Uterus (tissue), 2 donors: ENCODE data around the gene OBSCN.

Source experiments
- CTCF ChIP-seq, 4 experiments: fragments of 200-600 bp in 2 of 4; fragments of 450-650 bp in 2 of 4; sonication (generic) in 2 of 4; IDR thresholded peaks; one replicate each; pipeline ENCODE4 v1.5.1; 2016 to 2019; ENCODE audit warnings: antibody characterized with exemption in 4 of 4, mild to moderate bottlenecking in 2 of 4, moderate library complexity in 1 of 4
- POLR2A ChIP-seq, 2 donors: fragments of 450-650 bp; IDR thresholded peaks; one replicate each; pipeline ENCODE4 v1.6.1; 2016; ENCODE audit warnings: antibody characterized with exemption in 2 of 2, mild to moderate bottlenecking in 1 of 2, moderate library complexity in 1 of 2

DNA sequence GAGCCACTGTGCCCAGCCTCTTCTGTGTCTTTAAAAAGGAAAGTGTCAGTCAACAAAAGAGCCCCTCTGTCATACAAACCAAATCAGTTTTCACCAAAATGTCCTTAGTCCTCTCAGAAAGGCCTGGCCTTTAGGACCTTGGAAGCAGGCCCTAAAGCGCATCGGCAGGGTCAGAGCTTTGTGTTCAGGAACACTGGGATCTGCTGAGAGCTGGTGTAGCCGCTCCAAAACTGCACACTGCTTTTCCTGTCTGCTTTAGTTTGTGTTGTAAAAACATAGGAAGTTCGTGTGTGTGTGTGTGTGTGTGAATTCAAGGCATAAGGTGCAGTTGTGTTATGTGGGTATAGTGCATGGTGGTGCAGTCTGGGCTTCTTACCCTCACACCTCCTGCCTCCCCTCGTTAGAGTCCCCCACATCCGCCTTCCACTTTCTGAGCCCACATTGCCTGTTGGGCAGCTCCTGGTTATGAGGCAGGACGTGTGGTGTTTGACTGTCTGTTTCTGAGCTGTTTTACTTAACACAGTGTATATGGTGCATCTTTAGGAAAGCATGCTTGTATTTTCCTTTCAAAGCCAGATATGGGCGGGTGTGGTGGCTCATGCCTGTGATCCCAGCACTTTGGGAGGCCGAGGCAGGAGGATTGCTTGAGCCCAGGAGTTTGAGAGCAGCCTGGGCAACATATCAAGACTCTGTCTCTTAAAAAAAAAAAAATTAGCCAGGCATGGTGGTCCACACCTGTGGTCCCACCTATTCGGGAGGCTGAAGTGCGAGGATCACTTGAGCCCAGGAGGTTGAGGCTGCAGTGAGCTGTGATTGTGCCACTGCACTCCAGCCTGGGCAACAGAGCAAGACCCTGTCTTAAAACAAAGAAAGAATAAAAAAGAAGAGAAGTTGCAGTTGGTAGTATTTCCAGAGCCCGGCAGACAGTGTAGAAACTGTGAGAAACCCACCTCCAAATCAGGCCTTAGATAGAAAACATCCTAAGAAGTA is 29.8 kb upstream of the OBSCN start:
- TF ChIP-seq CTCF (IDR thresholded peaks at IDR 0.05): no peak
- no peak for TF ChIP-seq POLR2A (IDR thresholded peaks at IDR 0.05)
